OCI-LY1 (cell line): ENCODE data around the gene DNAJB5.

Experiments used
- CTCF ChIP-seq: fragments of 200-600 bp; sonication (generic), shearing (Covaris generic); IDR thresholded peaks from 2 replicates; pipeline ENCODE4 v1.5.1; 2017; ENCODE audit warnings: mild to moderate bottlenecking, antibody characterized with exemption, low read length, moderate library complexity, mixed read lengths
- EZH2 ChIP-seq: fragments of 200-600 bp; sonication (generic), shearing (Covaris generic); IDR thresholded peaks from 2 replicates; pipeline ENCODE4 v1.8.0; 2017; ENCODE audit warnings: borderline replicate concordance, mixed run types, mild to moderate bottlenecking, antibody characterized with exemption, low read length, moderate library complexity, mixed read lengths

DNA sequence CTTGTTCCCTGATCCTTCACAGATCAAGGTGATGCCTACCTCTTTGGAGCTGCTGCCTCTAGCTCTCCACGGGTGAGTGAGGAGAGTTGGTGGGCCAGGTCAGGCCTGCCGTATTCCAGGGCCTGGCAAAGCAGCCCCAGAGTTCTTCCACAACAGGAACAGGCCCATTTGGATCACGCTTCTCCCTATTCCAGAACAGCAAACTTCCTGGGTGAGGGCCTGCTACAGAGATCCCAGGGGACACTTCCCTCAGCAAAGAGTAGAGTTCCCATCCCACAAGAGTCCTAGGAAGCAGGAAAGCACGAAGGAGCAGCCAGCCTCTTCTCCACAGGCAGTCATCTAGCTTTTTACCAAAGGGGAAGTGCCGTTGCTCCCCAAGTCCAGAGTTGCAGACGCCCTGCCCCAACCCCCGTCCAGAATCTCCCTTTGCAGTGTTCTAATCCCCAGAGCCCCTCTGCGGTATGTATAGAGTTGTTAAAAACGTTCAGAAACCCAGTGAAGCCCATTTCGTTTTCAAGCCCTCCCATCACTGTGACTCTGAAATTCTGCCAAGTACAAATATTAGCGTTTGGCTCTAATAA lies 9.3 kb upstream of the DNAJB5 start:
- TF ChIP-seq CTCF, result no peak
- no peak for TF ChIP-seq EZH2
